Measurements from ENCODE around the gene FABP2.
"Not testable (repeated sequence)": the region's sequence is repeated elsewhere in the genome, so short reads cannot be mapped to it uniquely, and the experiment has no call there.

DNA sequence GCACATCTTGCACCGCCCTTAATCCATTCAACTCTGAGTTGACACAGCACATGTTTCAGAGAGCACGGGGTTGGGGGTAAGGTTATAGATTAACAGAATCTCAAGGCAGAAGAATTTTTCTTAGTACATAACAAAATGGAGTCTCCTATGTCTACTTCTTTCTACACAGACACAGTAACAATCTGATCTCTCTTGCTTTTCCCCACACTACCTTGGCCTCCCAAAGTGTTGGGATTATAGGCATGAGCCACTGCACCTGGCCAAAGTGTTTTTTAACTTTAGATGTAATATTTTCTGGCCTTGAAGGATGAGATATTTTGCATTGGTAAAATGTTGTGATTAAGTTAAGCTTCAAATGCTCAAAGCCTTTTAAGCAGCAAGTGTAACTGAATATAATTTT, 21.4 kb upstream of the FABP2 start:
- not testable (repeated sequence) for TF ChIP-seq CTCF, POLR2AphosphoS5, POLR2A (IDR thresholded peaks at IDR 0.05)

Data from suprapubic skin (tissue), 4 donors.